Activated naive CD8-positive, alpha-beta T cell (primary cell): Measurements from ENCODE around the gene NTRK1.
A peak's percentile ranks its signal among the peaks of the same experiment; 100 is the strongest.

Experiments
- H3K27ac Mint-ChIP-seq: one replicate; pipeline ENCODE4 v1.8.0; 2021; ENCODE audit warnings: mixed read lengths
- H3K27me3 Mint-ChIP-seq: one replicate; pipeline ENCODE4 v1.8.0; 2021; ENCODE audit warnings: mixed read lengths
- H3K36me3 Mint-ChIP-seq: one replicate; pipeline ENCODE4 v1.8.0; 2021; ENCODE audit warnings: mixed read lengths
- H3K4me1 Mint-ChIP-seq: one replicate; pipeline ENCODE4 v1.8.0; 2021; ENCODE audit warnings: low read depth, mixed read lengths
- H3K4me3 Mint-ChIP-seq: one replicate; pipeline ENCODE4 v1.8.0; 2021; ENCODE audit warnings: mild to moderate bottlenecking, mixed read lengths
- H3K9me3 Mint-ChIP-seq: one replicate; pipeline ENCODE4 v1.8.0; 2021; ENCODE audit warnings: low read depth, mixed read lengths

NTRK1 gene

GRCh38 chr1:156845055-156845952 is 15.4 kb upstream of the NTRK1 start:
- peaks cover 22% of the 10 kb centered on the region for H3K27me3 Mint-ChIP-seq
- no peak overlapping the region for H3K27ac Mint-ChIP-seq
- H3K36me3 Mint-ChIP-seq, result no peaks in the 10 kb centered on the region

GRCh38 chr1:156845953-156846545 is 14.6 kb upstream of the NTRK1 start:
- peak overlapping the region; percentile 49 for H3K4me3 Mint-ChIP-seq
- H3K9me3 Mint-ChIP-seq, result no peaks in the 10 kb centered on the region
- H3K4me1 Mint-ChIP-seq, result peaks cover 30% of the 10 kb centered on the region
- H3K36me3 Mint-ChIP-seq, result no peaks in the 10 kb centered on the region
- H3K27me3 Mint-ChIP-seq, result peaks cover 22% of the 10 kb centered on the region
- no peak overlapping the region for H3K27ac Mint-ChIP-seq

More at GRCh38 chr1:156845055-156845952, 15.4 kb upstream of the NTRK1 start:
- Mint-ChIP-seq H3K4me3 (peak overlapping the region; percentile 66), H3K9me3 (no peaks in the 10 kb centered on the region), H3K4me1 (peaks cover 30% of the 10 kb centered on the region)

- Mint-ChIP-seq H3K4me1 (peaks cover 30% of the 10 kb centered on the region), H3K36me3 (no peaks in the 10 kb centered on the region), H3K27ac (no peak overlapping the region), H3K4me3 (no peak overlapping the region), H3K9me3 (no peaks in the 10 kb centered on the region), H3K27me3 (peaks cover 21% of the 10 kb centered on the region)
Measured at GRCh38 chr1:156846643-156847042, 14.0 kb upstream of the NTRK1 start.

- Mint-ChIP-seq H3K4me3 (peak overlapping the region; percentile 46), H3K4me1 (peaks cover 30% of the 10 kb centered on the region), H3K27me3 (peaks cover 10% of the 10 kb centered on the region), H3K27ac (no peak overlapping the region), H3K9me3 (no peaks in the 10 kb centered on the region), H3K36me3 (no peaks in the 10 kb centered on the region)
Measured at GRCh38 chr1:156847591-156848460, 12.8 kb upstream of the NTRK1 start.

GRCh38 chr1:156848461-156849150 is 12.1 kb upstream of the NTRK1 start:
- Mint-ChIP-seq H3K4me3 (peak overlapping the region; percentile 46), H3K36me3 (no peaks in the 10 kb centered on the region), H3K9me3 (no peaks in the 10 kb centered on the region), H3K27me3 (peaks cover 7% of the 10 kb centered on the region), H3K4me1 (peaks cover 30% of the 10 kb centered on the region), H3K27ac (no peak overlapping the region)

- peaks cover 28% of the 10 kb centered on the region for H3K4me1 Mint-ChIP-seq
- no peak overlapping the region for H3K27ac Mint-ChIP-seq
- H3K27me3 Mint-ChIP-seq, result peaks cover 4% of the 10 kb centered on the region
- H3K36me3 Mint-ChIP-seq, result no peaks in the 10 kb centered on the region
- no peaks in the 10 kb centered on the region for H3K9me3 Mint-ChIP-seq
- peak overlapping the region; percentile 46 for H3K4me3 Mint-ChIP-seq
Measured at GRCh38 chr1:156849151-156849496, 11.5 kb upstream of the NTRK1 start.

GRCh38 chr1:156851779-156852417 is 8.8 kb upstream of the NTRK1 start:
- H3K4me3 Mint-ChIP-seq, result no peak overlapping the region
- H3K27ac Mint-ChIP-seq, result no peak overlapping the region
- peaks cover 15% of the 10 kb centered on the region for H3K4me1 Mint-ChIP-seq
- H3K36me3 Mint-ChIP-seq, result no peaks in the 10 kb centered on the region
- no peaks in the 10 kb centered on the region for H3K9me3 Mint-ChIP-seq
- peaks cover 1% of the 10 kb centered on the region for H3K27me3 Mint-ChIP-seq

GRCh38 chr1:156852418-156852874 is 8.2 kb upstream of the NTRK1 start:
- peaks cover 12% of the 10 kb centered on the region for H3K4me1 Mint-ChIP-seq
- no peak overlapping the region for H3K4me3 Mint-ChIP-seq
- H3K27ac Mint-ChIP-seq, result no peak overlapping the region
- no peaks in the 10 kb centered on the region for H3K36me3 Mint-ChIP-seq
- H3K9me3 Mint-ChIP-seq, result no peaks in the 10 kb centered on the region
- no peaks in the 10 kb centered on the region for H3K27me3 Mint-ChIP-seq

- H3K4me1 Mint-ChIP-seq, result peaks cover 11% of the 10 kb centered on the region
- no peak overlapping the region for H3K27ac Mint-ChIP-seq
- no peaks in the 10 kb centered on the region for H3K9me3 Mint-ChIP-seq
- H3K36me3 Mint-ChIP-seq, result no peaks in the 10 kb centered on the region
- H3K27me3 Mint-ChIP-seq, result peaks cover 6% of the 10 kb centered on the region
- no peak overlapping the region for H3K4me3 Mint-ChIP-seq
Measured at GRCh38 chr1:156853761-156854160, 6.9 kb upstream of the NTRK1 start.

GRCh38 chr1:156854634-156855033 is 6.0 kb upstream of the NTRK1 start:
- peaks cover 6% of the 10 kb centered on the region for H3K27me3 Mint-ChIP-seq
- H3K4me3 Mint-ChIP-seq, result no peak overlapping the region
- no peak overlapping the region for H3K27ac Mint-ChIP-seq
- H3K9me3 Mint-ChIP-seq, result no peaks in the 10 kb centered on the region
- H3K36me3 Mint-ChIP-seq, result no peaks in the 10 kb centered on the region
- H3K4me1 Mint-ChIP-seq, result peaks cover 7% of the 10 kb centered on the region

GRCh38 chr1:156856282-156856785 is 4.3 kb upstream of the NTRK1 start:
- peaks cover 9% of the 10 kb centered on the region for H3K27me3 Mint-ChIP-seq
- H3K4me1 Mint-ChIP-seq, result peaks cover 16% of the 10 kb centered on the region
- no peak overlapping the region for H3K27ac Mint-ChIP-seq
- no peak overlapping the region for H3K4me3 Mint-ChIP-seq
- no peaks in the 10 kb centered on the region for H3K36me3 Mint-ChIP-seq
- no peaks in the 10 kb centered on the region for H3K9me3 Mint-ChIP-seq

- Mint-ChIP-seq H3K4me1 (peaks cover 20% of the 10 kb centered on the region), H3K27me3 (peaks cover 15% of the 10 kb centered on the region), H3K36me3 (no peaks in the 10 kb centered on the region), H3K27ac (no peak overlapping the region), H3K9me3 (no peaks in the 10 kb centered on the region), H3K4me3 (no peak overlapping the region)
Measured at GRCh38 chr1:156857532-156857931, 3.1 kb upstream of the NTRK1 start.

GRCh38 chr1:156858555-156858956 is 2.1 kb upstream of the NTRK1 start:
- Mint-ChIP-seq H3K9me3 (no peaks in the 10 kb centered on the region), H3K4me3 (peak overlapping the region; percentile 42), H3K27me3 (peaks cover 21% of the 10 kb centered on the region), H3K27ac (no peak overlapping the region), H3K36me3 (no peaks in the 10 kb centered on the region), H3K4me1 (peaks cover 26% of the 10 kb centered on the region)
